ENCODE measurements around the gene RALGDS. TPM values are rescaled to one million over a fixed set of nuclear protein-coding genes. Genes with fewer than 3 reads are reported as not detected.

The RALGDS gene
- total RNA-seq, 1 experiment from 2014 or later, result 29.8 TPM

DNA sequence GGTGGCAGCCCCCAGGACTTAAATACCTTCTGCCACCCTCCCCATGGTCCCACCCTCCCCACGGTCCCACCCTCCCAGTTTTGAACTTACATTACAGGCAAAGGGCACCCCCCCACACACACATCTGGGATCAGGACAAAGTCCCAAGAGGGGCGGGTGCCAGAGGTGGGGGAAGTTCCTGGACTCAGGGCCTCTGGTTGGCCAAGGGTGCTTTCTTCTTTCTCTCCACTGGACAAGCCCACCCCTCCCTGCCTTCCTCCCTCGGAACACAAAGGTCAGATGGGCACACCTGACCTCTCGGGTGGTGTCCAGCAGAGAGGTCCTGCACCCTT lies 19.1 kb upstream of the RALGDS start:
- in situ Hi-C loops (cut with HindIII; ENCODE audit: low sequenced_read_pairs), result no loop called here
- no peak for DNase-seq (ENCODE audit: low spot score)

DNA sequence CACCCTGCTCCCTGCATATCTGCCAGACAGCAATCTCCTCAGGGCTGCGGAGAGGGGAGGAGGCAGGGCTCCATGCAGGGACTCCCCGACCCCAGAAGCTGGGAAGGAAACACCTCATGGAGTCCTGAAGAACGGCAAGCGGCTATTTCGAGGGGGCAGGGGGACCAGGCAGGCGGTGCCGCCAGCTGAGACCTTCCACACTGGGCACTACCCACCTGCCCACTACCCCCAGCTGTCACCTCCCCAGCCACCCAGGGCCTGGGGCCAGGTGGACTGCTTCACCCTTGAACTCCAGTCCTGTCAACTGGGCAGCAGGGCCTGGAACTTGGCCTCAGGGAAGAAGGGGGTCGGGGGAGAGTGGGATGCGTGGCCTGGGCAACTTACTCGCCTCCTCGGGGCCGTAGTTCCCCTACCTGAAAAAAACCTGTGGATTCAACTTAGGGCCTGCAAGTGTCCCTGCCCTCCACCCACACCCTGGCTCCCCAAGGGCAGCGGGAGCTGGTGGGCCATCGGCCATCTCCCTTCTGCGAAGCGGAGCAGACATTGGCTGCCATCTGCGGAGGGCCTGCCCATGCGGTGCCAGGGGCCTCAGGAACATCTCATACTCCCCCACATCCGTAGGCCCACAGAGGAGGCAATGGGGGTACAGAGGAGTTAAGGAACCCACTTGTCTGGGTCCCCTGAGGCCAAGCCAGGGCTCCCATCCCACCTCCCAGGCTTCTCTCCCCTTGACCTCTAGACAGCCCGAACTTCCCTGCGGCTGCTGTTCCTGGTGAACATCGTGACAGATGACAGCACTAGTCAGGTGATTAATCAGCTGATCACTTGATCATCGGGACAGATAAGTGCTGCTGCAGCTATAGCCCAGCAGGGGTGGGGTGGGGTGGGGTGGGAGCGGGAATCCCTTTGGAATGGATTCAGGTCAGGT lies 18.5 kb upstream of the RALGDS start:
- DNase-seq (ENCODE audit: low spot score), result no peak
- in situ Hi-C loops (cut with HindIII; ENCODE audit: low sequenced_read_pairs), result no loop called here

DNA sequence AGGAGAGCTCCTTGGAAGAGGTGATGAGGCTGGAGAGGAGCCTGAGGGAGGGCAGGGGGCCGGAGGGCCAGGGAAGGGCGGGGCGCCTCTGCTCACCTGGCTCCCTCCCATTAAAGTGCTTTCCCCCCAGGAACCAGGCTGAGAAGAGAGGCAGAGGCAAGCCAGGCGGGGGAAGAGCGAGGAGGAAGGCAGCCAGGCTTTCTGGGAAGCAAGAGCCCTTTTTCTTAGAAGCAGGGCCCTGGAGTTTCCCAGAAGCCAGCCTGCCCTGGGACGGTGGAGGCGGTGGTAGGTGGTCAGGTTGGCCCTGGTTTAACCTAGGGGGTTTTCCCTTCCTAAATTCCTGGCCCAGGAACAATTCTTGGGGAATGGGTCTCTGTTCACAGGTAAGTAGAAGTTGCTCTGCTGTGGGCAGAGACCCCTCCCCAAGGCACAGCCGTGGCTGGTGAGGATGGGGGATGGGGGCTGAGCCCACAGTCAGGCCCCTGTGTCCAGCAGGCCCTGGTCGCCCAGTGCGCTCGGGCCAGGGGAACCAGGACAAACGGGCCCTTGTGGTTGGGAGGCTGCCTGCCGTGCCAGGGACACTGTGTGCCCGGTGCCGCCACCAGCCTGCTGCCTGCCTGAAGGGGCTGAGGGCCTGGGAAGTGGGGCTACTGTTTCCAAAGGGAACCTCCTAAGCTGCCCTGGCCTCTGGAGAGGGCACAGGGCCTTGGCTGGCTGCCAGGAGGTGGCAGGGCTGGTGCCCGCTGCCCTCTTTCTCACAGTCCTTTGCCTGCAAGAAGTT lies 16.6 kb upstream of the RALGDS start:
- DNase-seq (ENCODE audit: low spot score), result peak; percentile 38
- in situ Hi-C loops (cut with HindIII; ENCODE audit: low sequenced_read_pairs), result no loop called here

DNA sequence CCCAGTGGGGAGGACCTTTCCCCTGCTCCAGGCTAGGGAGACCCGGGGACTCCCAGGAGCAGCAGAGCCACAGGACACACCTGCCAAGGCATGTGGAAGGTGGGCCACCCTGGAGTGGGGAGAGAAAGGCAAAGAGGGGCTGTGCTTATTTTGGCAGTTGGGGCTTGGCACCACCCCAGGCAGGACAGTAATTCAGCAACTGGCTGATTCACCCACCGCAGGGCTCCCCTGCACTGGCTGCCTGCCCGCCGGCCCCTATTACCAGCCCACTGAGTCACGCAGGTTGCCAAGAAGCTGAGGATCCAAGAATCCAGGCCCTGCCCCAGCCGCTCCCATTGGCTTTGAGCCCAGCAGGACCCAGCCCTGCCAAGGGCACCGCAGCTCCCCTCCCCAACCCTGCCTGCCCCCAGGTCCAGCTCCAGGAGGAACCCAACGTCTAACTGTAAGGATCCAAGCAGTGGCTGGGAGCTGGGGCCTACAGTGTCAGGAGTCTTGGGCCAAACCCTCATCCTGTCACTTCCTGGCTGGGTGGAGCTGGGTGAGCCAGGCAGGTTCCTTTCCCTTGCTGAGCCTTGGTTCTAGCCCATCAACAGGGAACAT lies 14.2 kb upstream of the RALGDS start:
- DNase-seq (ENCODE audit: low spot score), result peak; percentile 60
- in situ Hi-C loops (cut with HindIII; ENCODE audit: low sequenced_read_pairs), result no loop called here

DNA sequence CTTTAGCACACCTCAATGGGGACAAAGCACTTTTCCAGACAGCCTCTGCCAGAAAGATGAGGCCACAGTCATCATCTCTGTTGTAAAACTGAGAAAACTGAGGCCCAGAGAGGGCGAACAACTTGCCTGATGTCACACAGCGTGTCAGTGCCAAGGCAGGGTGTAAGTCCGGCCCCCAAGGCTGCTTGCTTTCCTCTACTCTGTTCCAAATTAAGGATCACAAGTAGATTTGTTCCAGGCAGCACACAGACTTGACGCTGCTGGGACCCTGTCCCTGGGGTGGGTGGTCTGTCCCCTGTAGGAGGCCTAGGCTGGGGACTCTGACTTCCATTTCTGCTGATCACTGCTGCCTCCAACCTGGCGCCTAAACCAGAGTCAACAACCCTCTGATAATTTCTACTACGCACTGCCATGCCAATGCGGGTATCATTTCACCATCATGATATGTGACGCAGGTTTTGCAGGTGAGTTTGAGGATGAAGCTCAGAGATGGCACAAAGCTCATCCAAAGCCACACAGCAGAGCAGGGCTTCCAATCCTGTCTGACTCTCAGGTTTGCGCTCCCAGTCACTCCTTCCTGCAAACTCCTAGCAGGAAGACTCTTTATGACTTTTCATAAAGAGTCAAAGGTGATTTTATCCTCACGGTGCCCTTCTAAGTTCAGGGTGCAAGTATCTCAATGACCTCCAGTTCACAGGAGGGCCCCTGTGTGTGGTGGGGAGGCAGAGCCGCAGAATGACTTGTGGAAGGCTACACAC lies 13.5 kb upstream of the RALGDS start:
- no peak for DNase-seq (ENCODE audit: low spot score)
- in situ Hi-C loops (cut with HindIII; ENCODE audit: low sequenced_read_pairs), result no loop called here

DNA sequence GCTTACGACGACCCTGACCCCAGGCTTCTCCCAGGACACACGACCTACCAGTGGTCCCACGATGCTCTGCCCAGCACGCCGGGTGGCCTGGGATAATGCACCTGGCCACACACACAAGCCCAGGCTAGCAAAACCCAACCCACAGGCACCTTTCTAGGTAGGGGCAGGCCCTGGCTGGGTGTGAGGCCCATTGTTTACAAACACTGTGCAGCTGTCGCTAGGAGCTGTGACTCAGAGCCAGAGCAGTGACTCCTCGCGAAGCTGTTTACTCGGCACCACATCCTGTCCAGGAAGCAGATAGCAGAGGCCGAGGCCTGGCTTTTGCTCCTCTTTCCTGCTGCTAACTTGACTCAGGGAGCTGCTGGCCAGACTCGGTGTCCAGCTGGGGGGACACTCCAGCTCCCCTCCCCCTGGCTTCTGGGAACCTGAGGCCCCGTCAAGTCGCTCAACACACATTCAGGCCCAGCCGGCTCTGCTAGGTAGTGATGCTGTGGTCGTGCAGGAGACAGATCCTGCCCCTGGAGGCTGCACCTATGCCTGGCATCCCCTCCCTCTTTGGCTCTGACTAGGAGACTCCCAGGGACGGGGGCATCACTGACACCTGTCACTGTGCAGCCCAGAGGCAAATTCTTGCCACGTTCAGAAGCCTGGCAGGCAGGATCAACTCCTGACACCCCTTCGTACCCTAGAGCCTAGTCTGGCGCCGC lies 12.8 kb upstream of the RALGDS start:
- in situ Hi-C loops (cut with HindIII; ENCODE audit: low sequenced_read_pairs), result no loop called here
- peak; percentile 47 for DNase-seq (ENCODE audit: low spot score)

DNA sequence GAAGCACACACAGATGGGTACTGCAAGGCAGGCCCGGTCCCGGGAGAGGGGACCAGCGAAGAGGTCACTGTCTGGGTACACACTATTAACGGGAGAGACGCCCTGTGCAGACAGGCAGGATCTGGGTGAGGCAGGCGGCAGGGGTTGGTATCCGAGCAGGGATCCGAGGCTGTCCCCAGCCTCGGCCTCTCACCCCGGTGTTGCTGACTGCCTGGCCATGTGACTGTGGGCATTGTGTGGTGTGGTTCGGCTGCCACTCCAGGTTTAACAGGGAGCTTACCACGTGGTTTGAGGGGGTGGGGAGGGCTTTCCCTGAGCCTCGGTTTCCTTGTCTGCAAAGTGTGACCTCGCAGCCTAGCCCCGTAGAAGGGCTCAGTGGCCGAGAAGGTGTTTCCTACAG lies 11.1 kb upstream of the RALGDS start:
- DNase-seq (ENCODE audit: low spot score), result no peak
- in situ Hi-C loops (cut with HindIII; ENCODE audit: low sequenced_read_pairs), result no loop called here

DNA sequence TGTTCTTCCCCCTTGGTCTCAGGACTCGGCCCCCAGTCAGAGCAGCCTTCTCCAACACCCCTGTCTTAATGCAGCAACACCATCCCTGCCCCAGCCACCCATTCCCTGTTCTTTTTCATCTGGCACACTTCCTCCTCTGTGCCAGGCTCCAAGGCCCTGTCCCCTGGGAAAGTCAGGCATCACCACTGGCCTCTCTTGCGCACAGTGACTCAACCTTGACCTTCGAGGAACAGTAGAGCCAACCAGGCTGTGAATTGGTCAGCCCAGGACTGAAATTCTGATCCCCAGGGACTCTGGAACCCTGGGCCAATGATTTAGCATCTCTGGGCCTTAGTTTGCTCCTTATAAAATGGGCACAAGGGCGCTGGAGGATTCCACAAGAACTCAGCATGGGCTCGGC lies 10.5 kb upstream of the RALGDS start:
- in situ Hi-C loops (cut with HindIII; ENCODE audit: low sequenced_read_pairs), result no loop called here
- no peak for DNase-seq (ENCODE audit: low spot score)

DNA sequence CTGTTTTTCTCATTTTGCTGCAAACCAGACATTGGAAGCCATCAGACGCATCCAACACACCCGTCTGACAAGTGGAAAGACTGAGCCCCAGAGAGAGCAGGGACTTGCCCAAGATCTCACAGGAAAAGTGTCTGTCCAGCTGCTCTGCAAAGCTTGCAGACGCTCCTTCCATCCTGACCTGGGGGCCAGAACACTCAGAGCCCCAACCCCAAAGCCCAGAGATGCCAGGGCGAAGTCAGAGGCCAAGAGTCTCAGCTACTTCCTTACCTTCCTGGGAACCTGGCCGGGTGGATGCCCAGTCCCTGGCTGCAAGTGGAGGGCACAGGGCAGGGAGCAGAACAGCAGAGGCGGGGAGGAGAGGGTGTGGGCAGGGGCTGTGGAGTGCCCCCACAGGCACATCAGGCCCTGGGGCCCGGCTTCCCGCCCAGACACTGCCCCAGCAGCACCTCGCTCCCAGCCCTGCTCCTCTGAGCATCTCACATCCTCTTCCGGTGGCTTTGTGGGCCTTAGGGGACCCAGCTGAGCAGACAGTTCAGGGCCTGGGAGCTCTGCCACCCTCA lies 9.7 kb upstream of the RALGDS start:
- DNase-seq (ENCODE audit: low spot score), result no peak
- in situ Hi-C loops (cut with HindIII; ENCODE audit: low sequenced_read_pairs), result no loop called here

DNA sequence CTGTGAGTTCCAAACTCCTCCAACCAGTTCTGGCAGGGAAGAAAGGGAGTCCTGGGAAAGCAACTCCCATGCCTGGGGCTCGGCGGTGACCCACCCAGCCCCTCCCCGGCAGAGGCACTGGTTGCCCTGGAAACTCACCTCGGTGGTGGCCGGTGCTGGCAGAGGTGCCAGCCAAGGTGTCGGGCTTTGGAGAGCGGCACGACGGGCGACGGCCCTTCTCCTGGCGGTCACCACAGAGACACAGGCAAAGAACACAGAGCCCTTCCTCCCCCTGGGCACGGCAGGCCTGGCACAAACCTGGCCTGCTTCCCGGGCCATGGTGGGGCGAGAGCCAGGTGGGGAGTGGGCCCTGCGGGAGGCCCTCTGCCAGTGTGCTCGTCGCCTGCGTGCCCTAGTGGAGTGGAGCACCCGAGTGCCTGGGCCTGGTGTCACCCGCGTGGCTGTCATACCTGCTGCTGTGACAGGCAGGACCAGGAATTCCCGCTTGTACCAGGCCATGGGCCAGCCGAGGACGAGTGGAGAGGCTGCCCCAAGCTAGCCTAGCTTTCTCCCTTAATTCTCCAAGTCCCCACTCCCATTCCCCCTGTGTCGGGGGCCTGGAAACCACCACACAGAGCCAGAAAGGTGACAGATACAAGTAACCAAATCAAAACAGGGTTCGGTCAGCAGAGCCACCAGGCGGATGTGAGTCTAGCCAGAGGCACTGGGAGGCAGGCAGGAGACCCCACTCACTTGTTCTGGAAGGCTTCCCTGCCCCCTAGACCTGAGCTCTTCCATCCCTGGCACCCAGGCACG lies 8.2 kb upstream of the RALGDS start:
- in situ Hi-C loops (cut with HindIII; ENCODE audit: low sequenced_read_pairs), result no loop called here
- DNase-seq (ENCODE audit: low spot score), result peak; percentile 55

DNA sequence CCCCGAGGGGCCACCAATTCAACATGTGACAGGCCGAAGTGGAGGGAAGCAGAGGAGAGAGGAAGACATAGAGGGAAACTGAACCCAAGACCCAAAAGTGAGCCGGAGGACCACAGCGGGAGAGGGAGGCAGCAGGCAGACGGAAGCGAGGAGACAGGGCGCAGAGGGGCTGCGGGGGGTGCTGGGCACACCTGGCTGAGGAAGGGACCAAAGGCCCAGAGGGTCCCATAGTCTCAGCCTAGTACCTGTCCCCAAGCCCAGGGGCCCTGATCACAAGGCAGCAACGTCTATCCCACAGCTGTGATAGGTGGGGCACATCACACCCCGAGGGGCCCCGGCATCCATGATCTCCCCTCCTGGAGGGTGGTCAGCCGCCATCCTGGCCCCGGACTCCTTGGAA lies 7.1 kb upstream of the RALGDS start:
- in situ Hi-C loops (cut with HindIII; ENCODE audit: low sequenced_read_pairs), result no loop called here
- DNase-seq (ENCODE audit: low spot score), result no peak

DNA sequence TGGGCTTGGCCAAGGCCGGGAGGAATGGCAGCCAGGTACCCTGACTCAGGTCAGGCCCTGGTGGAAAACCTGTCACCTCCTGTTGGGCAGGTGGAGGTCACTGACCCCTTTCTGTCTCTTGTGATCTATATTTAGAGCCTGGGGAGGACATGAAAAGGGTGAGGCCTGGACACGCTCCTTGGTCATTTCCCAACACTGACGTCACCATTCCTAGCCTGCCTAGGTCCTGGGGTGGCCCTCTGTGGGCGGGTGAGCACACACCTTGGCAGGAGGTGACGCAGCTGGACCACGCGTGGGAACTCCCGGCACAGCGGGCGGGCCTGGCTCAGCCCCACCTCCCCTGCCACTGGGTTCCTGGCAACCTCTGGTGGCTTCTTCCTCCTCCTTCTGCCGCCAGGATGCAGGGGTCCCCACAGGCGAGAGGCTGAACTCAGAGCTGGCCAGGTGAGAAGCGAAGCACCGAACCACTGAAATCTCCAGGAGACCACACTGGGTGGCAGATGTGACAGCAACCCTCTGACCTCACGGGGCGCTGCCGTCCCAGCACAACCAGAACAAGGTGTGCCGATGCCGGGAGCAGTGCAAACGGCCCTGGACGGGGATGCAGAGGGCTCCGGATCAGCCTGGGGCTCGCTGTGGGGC lies 6.4 kb upstream of the RALGDS start:
- in situ Hi-C loops (cut with HindIII; ENCODE audit: low sequenced_read_pairs), result no loop called here
- DNase-seq (ENCODE audit: low spot score), result peak; percentile 59

DNA sequence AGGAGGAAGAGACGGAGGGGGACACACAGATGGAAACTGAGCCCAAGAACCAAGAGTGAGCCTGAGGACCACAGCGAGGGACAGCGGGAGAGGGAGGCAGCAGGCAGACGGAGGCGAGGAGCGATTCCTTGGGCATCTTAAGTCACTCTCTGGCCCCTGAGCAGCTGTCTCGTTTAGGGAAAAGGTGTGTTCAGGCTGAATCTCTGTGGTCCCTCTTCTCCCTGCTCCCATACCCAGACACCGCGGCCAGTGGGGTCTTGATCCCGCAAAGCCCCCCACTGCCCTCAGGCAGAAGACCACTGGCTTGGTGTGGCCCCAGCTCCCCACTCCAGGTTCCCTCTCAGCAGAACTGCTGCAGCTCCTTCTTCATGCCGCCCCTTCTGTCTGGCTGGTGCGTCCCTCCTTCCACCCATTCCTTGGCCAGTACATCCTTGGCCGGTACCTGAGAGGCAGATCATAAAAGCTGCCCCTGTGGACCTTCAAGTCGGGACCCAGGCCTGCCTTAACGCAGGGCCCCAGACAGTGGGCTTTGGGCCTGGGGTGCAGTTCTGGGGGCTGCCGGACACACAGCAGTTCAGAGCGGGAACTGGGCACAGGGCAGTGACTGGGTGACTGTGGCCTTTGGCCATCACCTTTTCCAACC lies 5.8 kb upstream of the RALGDS start:
- in situ Hi-C loops (cut with HindIII; ENCODE audit: low sequenced_read_pairs), result no loop called here
- peak; percentile 46 for DNase-seq (ENCODE audit: low spot score)

DNA sequence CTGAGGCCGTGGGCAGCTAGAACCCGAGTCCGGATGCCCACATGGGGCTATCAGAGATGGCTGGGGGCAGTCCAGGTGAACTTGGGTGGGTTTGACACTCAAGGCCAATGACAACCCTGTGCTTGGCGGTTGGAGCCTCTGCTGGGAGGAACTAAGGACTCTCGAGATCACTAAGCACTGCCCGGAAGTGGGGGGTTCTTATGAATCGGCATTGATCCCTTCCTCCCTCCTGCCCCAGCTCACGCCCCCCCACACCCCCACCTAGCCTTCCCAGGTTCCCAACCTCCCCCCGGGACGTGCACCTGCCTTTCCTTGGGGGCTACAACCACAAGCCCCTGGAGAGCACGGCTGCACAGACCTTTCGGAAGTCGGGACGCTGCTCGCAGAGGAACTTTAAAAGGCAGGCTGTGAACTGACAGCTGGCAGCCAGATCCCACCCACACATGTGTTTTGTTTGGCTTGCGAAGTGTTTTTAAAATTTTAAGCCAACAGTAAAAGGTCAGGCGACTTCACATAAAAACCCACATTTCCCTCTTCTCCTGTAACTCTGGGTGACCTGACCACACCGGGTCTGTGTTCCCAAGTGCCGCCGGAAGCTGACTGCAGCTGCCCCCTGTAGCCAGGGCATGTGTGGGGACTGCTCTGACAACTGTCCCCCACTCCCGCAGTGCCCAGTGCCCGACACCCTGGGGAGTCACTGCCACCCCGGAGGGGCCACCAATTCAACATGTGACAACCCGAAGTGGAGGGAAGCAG lies 5.1 kb upstream of the RALGDS start:
- DNase-seq (ENCODE audit: low spot score), result no peak

DNA sequence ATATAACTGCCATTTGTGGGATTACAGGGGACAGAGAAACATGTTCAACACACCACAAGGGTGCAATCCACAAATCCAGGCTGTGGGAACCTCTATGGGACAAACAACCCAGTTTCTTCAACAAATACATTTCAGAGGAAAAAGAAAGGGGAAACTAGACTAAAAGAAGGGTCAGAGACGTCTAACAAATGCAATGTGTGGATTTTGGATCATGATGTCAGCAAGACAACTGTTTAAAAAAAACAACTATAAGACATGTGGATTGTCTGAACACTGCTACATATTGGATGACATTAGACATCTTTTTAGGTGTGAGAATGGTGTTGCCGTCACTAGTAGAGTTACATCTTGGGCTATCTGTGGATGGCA lies 3.9 kb upstream of the RALGDS start:
- no peak for DNase-seq (ENCODE audit: low spot score)
- in situ Hi-C loops (cut with HindIII; ENCODE audit: low sequenced_read_pairs), result no loop called here

More for the DNA sequence above, 5.1 kb upstream of the RALGDS start:
- in situ Hi-C loops (cut with HindIII; ENCODE audit: low sequenced_read_pairs), result no loop called here

DNA sequence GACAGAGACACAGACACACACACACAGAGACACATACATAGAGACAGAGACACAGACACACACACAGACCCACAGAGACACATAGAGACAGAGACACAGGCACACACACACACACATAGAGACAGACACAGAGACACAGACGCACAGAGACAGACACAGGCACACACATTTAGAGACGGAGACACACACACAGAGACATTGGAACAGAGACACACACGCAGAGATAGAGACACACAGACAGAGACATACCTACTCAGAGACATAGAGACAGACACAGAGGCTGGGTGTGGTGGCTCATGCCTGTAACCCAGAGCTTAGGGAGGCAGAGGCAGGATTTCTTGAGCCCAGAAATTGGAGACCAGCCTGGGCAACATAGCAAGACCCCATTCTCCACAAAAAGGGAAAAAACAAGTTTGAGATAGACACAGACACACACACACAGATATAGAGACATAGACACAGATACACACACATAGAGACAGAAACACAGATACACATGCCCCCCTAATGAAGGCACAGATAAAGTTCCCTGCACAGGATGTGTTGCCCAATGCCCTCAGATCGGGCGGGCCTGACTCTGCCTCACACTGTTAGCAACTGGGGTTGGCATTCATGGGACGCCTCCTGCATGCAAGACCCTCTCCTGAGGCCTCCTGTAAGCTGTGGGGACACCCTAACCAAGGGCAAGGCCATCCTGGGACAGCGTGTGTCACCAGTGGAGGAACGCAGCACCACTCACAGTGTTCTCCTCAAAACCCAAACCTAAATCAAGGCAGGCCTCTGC lies 3.3 kb upstream of the RALGDS start:
- in situ Hi-C loops (cut with HindIII; ENCODE audit: low sequenced_read_pairs), result no loop called here
- no peak for DNase-seq (ENCODE audit: low spot score)
